GM19240 (cell line): ENCODE data around the gene EDIL3.
A peak's percentile ranks its signal among the peaks of the same experiment; 100 is the strongest.

Experiments
- DNase-seq: peaks from one replicate; pipeline ENCODE4 v3.0.0; 2011; ENCODE audit warnings: low spot score; ENCODE audit not compliant: insufficient read length

EDIL3 gene

DNA sequence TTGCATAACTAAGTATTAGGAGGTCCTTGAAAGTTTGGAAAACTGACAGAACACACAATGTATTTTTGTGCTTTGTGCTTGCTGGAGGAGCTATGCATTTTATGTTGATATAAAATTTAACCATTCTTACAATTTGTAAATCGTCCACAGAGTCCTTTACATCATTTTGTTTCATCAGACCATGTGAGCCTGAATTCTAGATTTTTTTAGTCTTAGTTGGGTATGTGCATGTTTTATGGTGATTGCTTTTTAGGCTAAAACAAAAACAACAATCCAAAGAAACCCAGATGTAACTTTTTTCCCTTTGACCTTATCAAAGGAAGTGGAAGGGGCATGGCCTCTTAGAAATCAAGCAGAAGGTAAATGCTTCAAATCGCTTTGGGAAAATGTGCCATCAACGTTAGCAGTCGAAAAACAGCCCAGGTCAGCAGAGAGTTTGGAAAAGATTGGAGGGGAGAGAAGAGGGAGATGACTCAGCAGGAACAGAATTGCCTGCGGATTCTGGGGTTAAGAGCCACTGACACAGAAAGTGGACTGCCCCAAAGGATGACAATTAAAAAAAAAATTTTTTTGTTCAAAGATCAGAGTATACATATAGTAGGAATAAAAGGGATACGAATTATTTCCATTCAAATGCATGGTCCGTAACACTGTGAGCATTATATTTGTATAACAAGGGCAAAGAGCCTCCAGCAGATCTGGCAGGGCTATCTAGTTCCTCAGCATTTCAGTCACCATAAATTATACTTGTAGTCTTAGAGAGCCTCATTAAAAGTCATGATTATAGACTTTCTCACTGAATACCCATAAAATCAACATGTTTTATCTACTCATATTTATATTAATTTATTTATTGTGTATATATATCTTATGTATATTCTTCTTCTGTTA is 410.5 kb downstream of the EDIL3 start:
- no peak for DNase-seq

DNA sequence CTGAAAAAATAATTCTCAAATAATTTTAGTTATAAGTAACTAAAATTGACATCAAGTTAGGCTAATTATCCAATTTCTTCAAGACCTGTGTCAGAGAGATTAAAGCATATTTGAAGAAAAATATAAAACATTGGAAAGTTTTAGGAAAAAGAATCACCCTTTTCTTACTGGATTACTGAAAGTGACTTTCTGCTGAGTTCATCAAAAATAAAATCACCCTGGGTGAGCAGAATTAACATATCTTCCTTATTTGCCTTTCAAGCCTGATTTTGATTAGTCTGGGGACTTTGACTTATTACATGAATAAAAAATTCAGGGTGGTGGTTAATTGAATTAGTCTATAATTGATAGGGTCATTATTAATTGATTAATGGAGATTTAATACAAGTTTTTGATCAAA is 411.8 kb downstream of the EDIL3 start:
- DNase-seq = no peak

DNA sequence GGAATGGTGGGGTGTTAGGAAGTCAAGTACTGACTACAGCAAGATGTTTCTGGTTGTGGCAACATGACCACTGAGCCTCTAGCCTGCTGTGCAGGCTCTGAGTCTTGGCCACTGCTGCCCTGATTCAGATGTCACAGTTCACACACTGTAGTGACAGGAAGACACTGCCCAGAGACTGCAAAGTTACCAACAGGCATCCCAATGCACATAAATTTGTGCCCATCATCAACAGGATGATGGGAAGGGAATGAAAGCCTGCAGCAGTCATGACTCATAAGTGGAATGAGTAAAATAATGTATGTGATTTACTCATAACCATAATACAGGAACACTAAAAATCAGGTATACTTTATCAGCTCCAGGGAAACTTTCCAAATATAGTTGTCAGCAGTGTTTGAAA is 412.4 kb downstream of the EDIL3 start:
- no peak for DNase-seq

DNA sequence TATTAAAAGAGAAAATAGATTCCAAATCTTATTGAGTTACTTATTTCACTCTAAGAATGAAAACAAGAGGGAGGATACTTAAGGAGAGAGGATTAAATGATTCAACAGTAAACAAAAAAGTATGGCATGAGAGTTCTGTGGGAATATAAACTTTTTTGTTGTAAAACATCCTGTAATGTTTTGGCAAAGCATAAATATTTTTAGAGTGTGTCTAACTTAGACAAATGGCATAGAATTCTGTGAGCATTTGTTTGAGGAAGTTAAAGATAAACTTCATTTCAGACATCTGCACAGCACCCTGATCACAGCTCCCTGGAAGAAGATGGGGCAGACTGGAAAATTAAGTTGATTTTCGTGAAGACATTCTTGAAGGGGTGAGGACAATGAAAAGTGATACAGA is 417.3 kb downstream of the EDIL3 start:
- DNase-seq = no peak

DNA sequence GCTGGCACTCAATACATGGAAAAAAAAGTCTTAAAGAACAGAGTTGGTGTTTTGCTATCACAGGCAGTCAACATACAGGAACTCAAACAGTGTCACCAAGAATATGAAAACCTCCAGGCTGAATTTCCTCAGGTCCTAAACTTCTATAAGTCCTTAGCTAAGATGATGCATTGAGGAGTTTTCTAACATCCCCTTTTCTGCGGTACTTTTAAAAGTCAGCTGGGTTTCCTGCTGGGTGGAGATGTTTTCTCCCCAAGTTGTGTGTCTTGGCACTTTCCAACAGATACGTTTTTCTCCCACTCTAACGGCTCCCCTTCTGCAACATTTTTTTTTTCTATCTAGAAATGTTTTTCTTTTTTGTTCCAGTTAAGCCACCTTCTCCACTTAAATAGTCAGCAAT is 419.2 kb downstream of the EDIL3 start:
- DNase-seq = no peak

DNA sequence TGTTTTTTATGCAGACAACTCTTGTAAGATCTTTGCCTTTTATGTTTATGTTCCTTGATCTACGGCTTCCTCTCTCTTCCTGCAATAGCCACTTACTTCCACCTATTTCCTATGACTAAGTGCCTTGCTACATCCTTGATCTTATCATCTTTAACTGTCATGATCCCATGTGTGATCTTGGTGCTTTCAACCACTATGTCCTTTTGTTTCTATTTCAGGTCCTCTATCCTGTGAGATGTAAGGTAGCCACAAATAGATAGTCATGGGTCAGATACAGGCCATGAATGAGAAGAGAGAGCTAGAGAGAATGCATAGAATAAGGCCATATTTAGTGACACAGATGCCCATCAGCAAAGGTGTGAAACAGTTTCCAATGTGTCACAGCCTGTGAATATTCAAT is 420.4 kb downstream of the EDIL3 start:
- DNase-seq = no peak

DNA sequence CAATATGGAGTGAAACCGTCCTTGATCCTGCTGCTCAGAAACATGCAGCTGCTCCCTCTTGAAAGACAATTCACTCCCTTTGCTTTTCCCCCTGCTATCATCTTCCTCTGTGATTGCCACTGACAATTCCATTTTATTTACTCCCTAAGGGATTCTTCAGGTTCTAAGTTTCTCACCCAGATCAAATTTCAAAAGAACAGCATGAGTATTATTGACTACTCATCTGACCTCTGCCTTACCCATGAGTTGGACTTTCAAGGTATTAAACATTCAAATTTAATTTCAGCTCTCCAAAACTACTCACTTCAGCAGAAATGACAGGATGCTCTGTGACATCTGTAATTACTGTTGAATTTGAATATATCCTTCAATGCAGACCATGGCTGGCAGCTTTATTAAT is 427.5 kb downstream of the EDIL3 start:
- no peak for DNase-seq

DNA sequence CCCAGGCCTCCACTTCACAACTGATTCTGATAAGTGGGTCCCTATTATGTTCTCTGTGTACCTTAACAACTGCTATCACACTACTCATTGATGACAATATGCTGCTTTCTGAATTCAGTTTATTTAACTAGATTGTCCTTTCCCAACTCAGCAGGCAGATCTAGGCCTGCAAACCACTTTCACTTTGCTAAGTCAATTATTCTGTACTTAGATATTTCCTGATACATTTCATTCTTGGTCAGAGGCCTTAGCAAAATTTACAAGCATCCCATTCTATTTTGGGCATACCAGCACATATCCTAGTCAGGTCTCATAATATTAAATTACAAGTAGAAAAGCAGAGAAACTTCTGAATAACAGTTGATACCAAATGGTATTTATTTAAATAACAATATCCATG is 428.3 kb downstream of the EDIL3 start:
- no peak for DNase-seq

DNA sequence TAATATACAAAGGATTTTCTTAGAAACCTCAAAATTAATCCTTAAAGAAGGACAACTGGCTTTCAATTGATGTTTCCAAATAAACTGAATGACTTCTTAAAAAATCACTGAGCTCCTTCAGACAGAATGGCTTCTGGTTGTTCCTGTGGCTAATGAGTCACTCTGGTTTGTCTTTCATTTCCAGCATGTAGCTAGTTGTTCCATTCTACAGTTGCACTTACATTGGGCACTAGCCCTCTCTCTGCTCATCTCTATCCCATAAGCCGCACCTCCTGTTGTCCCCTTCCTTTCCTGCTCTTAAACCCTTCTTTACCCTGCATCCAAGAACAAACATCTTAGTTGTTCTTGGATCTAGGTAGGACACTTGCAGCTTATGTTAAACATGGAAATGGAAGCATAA is 428.8 kb downstream of the EDIL3 start:
- DNase-seq = no peak

DNA sequence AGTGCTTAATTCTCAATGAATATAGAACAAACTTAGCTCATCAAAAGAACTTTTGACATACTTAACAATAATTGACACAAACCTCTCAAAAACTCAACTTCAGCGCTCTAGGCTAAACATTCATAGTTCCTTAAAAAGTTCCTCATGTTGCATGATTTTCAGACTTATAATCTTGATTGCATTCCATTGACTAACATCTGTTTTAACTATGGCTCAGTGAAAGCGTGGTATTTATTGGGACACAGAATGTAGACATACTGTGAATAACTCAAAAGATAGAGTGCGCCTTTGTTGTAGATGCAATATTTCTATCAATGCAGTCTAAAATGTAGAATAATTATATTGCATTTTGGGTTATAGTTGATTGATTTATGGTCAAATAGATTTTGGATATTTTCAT is 436.9 kb downstream of the EDIL3 start:
- no peak for DNase-seq

DNA sequence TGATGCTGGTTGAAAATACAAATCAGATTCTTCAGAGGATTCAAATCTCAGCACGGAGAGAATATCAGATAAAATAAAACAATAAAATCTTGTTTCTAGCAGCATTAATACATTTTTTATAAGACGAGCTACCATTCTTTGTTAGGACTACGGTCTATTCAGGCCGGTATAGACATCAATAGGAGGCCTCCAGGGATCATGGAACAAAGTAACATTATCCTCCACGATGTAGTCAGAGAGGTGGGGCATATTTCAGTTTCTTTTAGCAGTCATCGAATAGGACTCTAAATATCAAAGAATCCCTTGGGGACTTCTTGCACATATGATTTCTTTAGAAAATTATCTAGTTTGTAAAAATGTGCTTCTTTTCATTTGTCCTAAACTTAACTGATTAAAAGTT is 438.2 kb downstream of the EDIL3 start:
- no peak for DNase-seq

DNA sequence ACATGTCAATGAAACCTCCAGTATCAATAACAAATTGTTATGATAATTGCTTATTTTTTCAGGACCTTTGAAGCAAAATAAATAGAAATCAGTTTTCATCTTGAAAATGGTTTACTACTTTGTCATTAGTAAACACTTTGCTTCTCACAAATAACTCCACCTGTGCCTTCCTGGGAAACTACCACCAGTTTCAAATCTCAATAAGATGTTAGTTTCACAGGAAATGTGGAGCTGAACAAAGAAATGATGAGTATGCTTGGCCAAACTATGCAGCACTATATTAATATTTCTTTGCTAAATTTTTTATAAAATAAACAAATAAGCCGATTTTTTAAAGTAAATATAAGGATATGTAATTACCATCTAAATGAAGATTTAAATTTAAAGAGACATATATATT is 442.5 kb downstream of the EDIL3 start:
- no peak for DNase-seq

DNA sequence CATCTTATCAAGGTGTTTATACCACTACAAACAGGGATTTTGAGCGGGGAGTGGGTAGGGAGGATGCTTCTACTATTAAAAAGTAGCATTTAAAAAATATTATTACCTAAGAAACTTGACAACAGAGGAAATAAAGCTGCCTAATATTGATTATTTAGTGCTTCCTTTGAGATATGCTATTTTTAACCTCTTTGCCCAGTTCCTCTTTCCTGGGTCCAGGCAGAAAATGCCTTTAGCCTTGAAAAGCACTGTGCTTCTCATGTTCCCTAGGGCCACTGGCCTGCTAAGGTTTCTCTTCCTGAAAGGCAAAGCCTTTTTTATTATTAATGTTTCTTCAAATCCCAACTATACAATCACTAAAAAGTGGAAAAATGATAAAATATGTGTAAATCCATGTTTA is 446.8 kb downstream of the EDIL3 start:
- DNase-seq = no peak

DNA sequence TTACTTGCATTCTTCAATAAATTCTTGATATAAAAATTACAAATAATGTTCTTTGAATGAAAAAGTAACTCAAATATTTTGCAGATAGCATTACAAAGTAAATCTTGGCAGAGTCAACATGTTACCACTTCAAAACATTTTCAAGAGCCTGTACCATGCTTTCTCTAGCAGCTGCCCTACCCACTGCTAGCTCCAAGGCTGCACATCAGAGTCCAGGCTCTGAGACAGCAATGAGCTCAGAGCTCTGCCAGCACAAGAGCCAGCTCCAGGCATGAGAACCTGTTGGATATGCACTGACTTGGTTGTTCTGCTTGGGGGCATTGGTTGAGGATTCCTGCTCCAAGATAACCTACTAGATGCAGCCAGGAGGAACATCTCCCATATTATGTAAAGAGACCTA is 452.7 kb downstream of the EDIL3 start:
- no peak for DNase-seq

DNA sequence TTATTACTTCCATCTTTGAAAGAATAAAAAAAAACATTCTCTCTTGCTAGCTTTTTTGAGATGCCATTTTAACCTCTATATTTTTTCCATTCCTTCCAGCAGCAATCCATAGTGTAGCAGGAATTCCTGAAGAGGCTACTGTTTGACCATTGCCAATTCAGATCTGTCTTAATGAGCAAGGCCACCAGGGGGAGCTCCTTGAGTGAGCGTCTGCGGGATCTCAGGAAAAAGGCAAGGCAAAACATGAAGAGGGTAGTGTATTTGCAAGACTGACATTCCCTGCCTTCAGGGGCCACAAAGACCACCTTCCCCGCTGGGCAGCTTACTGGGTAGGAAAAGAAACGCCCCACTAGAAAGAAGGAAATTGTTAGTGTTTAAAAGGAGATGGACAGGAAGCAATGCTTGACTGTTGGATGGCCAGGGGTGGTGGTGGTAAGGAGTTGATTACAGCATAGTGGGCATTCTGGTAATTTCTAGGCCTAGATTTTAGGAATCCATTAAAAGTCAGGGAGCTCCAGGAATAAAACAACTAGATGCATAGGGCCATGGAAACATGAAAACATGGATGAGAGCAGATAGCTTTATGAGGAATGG is 457.4 kb downstream of the EDIL3 start:
- DNase-seq = peak; percentile 1

DNA sequence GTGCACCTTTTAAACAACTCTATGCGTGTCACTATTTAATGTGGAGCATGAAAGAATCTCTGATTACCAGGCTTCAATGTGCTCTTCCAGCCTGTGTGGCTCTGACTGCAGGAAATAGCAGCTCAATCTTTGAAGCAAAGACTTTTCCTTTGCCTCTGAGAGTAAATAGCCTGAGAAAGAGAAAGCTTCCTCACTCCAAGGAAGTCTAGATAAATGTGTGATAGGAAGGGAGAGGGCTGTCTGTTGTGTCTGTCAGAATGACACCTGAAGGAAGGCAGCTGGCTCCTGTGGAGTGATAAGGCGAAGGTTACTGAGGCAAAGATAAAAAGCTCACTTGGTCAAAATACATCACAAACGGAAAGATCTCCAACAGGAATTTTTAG is 458.7 kb downstream of the EDIL3 start:
- no peak for DNase-seq

DNA sequence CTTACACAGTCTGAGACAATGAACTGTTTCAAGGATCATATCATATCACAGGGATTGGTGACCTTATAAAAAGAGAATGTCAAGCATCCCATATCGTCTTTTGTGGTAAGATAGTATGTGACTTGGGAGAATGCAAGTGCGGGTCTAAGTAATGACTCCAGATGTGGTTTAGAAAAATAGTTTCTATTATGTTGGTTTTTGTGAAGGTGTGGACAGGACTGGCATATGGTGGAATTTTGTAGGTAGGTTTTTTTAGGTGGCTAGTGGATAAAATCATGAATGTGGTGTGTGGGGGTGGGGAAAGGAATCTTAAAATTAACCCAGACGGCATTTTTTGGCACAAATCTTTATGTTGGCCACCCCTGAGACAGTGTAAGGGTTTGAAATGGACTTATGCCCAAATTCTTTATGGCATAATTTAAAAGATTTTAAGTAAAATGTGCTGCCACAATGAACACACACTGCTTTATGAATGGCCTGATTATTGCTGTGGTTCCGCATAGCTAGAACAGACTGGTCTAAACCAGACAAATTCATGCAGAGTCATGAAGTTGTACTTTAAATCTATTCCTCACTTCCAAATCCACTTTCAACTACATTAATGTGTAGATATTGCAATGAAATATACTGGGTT is 459.2 kb downstream of the EDIL3 start:
- no peak for DNase-seq

DNA sequence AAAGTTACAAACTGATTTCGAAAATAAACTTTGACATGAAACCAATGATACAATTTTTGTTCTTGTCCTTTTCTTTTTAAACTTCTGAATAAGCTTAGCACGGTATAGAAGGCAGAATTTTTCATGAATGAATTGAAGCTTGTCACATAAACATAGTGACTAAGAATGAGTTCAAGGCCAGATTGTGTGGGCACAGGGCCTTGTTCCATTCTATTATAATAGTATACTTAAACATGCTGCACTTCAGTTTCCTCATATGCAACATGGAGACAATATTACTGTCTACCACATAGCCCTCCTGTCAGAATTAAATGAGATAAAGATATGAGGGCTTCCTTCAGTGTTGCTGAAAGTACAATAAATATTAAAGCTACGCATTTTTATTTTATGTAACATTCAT is 459.8 kb downstream of the EDIL3 start:
- no peak for DNase-seq

DNA sequence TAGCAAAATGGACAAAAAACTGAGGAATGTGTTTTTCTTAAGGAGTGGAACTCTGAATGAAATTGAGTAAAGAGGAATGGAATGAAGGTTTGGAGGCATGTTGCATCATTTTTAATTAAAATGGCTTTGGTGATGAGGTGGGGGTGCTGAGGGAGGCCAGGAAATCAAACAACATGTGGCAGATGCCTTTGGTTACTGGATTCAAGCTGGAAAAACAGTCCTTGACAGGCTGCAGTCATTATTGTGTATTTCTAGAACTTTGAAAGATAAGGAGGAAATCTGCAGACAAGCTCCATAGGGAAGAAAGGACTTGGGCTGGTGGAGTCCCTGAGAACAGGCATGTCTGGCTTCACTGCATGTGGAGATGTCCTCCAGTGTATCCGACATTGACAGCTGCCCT is 460.5 kb downstream of the EDIL3 start:
- DNase-seq = no peak

DNA sequence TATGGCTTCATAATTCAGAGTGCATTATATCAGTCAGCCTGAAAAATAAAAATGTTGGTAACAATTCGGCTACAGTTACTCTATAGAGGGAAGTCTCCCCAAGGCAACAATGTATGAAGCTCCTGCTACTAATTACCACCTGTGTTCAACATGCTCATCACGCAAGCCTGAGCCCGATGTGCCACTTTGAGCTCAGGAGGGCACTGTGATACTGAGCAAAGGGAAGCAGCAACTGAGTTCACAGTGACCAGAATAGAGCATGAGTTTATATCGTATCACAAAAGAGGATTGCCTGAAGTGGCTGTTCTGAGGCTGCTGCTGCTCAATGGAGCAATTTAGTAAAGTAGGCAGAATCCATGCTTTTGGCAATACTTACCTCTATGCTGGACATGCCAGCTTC is 462.0 kb downstream of the EDIL3 start:
- no peak for DNase-seq

DNA sequence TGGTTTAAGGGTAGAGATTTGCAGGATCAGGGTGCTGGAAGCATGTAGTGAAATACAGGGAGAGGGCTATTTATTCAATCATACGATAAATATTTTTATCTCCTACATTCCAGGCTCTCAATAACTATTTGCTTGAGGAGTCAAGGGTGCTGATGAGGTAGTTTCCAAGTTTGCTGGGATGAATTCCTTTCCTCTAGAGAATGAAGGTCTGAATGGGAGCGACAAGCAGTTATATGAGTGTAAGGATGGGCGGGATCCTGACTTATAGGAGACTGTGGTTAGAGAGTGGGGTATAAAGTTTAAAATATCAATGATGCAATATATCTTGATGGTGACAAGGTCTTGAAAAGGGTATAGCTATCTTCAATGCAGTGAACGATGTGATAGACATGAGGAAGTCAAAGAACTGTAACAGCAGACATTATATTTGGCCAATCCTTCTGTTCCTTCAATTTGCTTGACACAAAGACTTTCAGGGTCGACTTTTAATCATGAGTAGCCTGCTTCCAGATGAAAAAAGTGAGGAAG is 462.9 kb downstream of the EDIL3 start:
- DNase-seq = no peak
